Breast epithelium (tissue), 3 donors: ENCODE measurements around the gene DDX41.

Experiments used
- CTCF ChIP-seq, 3 donors: fragments of 450-650 bp; IDR thresholded peaks; one replicate each; pipeline ENCODE4 v1.5.1; 2016 to 2017; ENCODE audit warnings: antibody characterized with exemption in 3 of 3, mild to moderate bottlenecking in 3 of 3, moderate library complexity in 3 of 3
- POLR2A ChIP-seq: fragments of 450-650 bp; IDR thresholded peaks from one replicate; pipeline ENCODE4 v1.6.1; 2016; ENCODE audit warnings: antibody characterized with exemption, mild to moderate bottlenecking, moderate library complexity

GRCh38 chr5:177494346-177495195 lies 22.2 kb downstream of the DDX41 start:
- TF ChIP-seq CTCF (IDR thresholded peaks at IDR 0.05) (no peak), POLR2A (no peak)
